ENCODE data around the gene ERBB2. TPM values are rescaled to one million over a fixed set of nuclear protein-coding genes. Genes with fewer than 3 reads are reported as not detected.

Gene ERBB2
- total and polyA plus RNA-seq, 2 of the 13 experiments (the other 11 are each of a cell fraction or from before 2014, with no cell fraction given), result 57.7 to 64.1 TPM

- TF ChIP-seq TFE3 (CRISPR knock-in tag; IDR thresholded peaks at IDR 0.05) (no peak), YY1 (IDR thresholded peaks at IDR 0.05; ENCODE audit: insufficient read depth, insufficient replicate concordance, low read depth, low read length) (no peak), ZSCAN31 (CRISPR knock-in tag; IDR thresholded peaks at IDR 0.05; ENCODE audit: low read depth) (peak; percentile 64; the same call in 1 of the 2 replicates), ZNF672 (CRISPR knock-in tag; IDR thresholded peaks at IDR 0.05) (no peak), RFXANK (CRISPR knock-in tag; IDR thresholded peaks at IDR 0.05) (no peak), ARNT (IDR thresholded peaks at IDR 0.05) (no peak), RFX5 (IDR thresholded peaks at IDR 0.05; ENCODE audit: low read depth, low read length) (no peak), ZNF616 (CRISPR knock-in tag; IDR thresholded peaks at IDR 0.05; ENCODE audit: low read depth) (peak; percentile 13; the same call in 1 of the 2 replicates), ZNF790 (CRISPR knock-in tag; IDR thresholded peaks at IDR 0.05; ENCODE audit: borderline replicate concordance) (no peak), ZNF607 (CRISPR knock-in tag; IDR thresholded peaks at IDR 0.05; ENCODE audit: borderline replicate concordance) (peak; percentile 79; the same call in 1 of the 2 replicates), NCOA5 (CRISPR knock-in tag; IDR thresholded peaks at IDR 0.05) (no peak)
- TF ChIP-seq, protein P1, sequence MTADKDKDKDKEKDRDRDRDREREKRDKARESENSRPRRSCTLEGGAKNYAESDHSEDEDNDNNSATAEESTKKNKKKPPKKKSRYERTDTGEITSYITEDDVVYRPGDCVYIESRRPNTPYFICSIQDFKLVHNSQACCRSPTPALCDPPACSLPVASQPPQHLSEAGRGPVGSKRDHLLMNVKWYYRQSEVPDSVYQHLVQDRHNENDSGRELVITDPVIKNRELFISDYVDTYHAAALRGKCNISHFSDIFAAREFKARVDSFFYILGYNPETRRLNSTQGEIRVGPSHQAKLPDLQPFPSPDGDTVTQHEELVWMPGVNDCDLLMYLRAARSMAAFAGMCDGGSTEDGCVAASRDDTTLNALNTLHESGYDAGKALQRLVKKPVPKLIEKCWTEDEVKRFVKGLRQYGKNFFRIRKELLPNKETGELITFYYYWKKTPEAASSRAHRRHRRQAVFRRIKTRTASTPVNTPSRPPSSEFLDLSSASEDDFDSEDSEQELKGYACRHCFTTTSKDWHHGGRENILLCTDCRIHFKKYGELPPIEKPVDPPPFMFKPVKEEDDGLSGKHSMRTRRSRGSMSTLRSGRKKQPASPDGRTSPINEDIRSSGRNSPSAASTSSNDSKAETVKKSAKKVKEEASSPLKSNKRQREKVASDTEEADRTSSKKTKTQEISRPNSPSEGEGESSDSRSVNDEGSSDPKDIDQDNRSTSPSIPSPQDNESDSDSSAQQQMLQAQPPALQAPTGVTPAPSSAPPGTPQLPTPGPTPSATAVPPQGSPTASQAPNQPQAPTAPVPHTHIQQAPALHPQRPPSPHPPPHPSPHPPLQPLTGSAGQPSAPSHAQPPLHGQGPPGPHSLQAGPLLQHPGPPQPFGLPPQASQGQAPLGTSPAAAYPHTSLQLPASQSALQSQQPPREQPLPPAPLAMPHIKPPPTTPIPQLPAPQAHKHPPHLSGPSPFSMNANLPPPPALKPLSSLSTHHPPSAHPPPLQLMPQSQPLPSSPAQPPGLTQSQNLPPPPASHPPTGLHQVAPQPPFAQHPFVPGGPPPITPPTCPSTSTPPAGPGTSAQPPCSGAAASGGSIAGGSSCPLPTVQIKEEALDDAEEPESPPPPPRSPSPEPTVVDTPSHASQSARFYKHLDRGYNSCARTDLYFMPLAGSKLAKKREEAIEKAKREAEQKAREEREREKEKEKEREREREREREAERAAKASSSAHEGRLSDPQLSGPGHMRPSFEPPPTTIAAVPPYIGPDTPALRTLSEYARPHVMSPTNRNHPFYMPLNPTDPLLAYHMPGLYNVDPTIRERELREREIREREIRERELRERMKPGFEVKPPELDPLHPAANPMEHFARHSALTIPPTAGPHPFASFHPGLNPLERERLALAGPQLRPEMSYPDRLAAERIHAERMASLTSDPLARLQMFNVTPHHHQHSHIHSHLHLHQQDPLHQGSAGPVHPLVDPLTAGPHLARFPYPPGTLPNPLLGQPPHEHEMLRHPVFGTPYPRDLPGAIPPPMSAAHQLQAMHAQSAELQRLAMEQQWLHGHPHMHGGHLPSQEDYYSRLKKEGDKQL (CRISPR knock-in tag; IDR thresholded peaks at IDR 0.05; ENCODE audit: low read depth), result no peak
- TF ChIP-seq, protein P2, sequence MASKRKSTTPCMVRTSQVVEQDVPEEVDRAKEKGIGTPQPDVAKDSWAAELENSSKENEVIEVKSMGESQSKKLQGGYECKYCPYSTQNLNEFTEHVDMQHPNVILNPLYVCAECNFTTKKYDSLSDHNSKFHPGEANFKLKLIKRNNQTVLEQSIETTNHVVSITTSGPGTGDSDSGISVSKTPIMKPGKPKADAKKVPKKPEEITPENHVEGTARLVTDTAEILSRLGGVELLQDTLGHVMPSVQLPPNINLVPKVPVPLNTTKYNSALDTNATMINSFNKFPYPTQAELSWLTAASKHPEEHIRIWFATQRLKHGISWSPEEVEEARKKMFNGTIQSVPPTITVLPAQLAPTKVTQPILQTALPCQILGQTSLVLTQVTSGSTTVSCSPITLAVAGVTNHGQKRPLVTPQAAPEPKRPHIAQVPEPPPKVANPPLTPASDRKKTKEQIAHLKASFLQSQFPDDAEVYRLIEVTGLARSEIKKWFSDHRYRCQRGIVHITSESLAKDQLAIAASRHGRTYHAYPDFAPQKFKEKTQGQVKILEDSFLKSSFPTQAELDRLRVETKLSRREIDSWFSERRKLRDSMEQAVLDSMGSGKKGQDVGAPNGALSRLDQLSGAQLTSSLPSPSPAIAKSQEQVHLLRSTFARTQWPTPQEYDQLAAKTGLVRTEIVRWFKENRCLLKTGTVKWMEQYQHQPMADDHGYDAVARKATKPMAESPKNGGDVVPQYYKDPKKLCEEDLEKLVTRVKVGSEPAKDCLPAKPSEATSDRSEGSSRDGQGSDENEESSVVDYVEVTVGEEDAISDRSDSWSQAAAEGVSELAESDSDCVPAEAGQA (IDR thresholded peaks at IDR 0.05; ENCODE audit: low read depth), result 0 out of 2 replicates have a peak, but pooled peaks have one; percentile 55
- TF ChIP-seq, protein P2 (CRISPR knock-in tag; IDR thresholded peaks at IDR 0.05; ENCODE audit: borderline replicate concordance), result no peak
Measured at GRCh38 chr17:39750131-39751015, 50.5 kb downstream of the ERBB2 start (continued).
